RWPE1 (cell line): ENCODE data around the gene WRAP73.

Experiments used
- CTCF ChIA-PET: fragments of 350-600 bp; sonication (Branson Sonifier 250); formaldehyde crosslinking; extraction: SDS; loops from one replicate; lab custom pipeline; 2021; lab: Yijun Ruan, JAX
- POLR2A ChIA-PET: fragments of 400-600 bp; formaldehyde crosslinking; extraction: SDS; loops from one replicate; lab custom pipeline; 2020; ENCODE audit warnings: antibody characterized with exemption; ENCODE audit not compliant: low non-redundant PET; lab: Yijun Ruan, JAX
- DNase-seq: peaks from one replicate; pipeline ENCODE4 v3.0.0; 2012; ENCODE audit warnings: low spot score
- H3K27ac ChIP-seq: fragments of 450-650 bp; 2 replicates; pipeline ENCODE4 v1.5.1; 2017
- CTCF ChIP-seq: fragments of 450-650 bp; conservative IDR thresholded peaks from 2 replicates; pipeline ENCODE4 v1.5.1; 2017; ENCODE audit warnings: low read depth, mild to moderate bottlenecking

WRAP73 gene

GRCh38 chr1:3649342-3650247 lies at the start of gene WRAP73:
Gene WRAP73, minus strand, starts transcription at chr1:3650103. Its CDS starts 104 bp downstream, at chr1:3649999.
- DNase-seq, result peak; percentile 89
- peak; percentile 23; the same call in 1 of the 2 replicates for TF ChIP-seq CTCF
- CTCF ChIA-PET, result no interaction called here
- H3K27ac ChIP-seq, result peak within 1 kb of the TSS; percentile 37
- POLR2A ChIA-PET, result no interaction called here

GRCh38 chr1:3699596-3699995 lies 49.7 kb upstream of the WRAP73 start:
- POLR2A ChIA-PET, result no interaction called here
- TF ChIP-seq CTCF, result no peak
- CTCF ChIA-PET, result interaction anchor here (0.7 kb wide), 1 partner anchor 28 kb away, joined by 3 read pairs; no protein-coding TSS in a partner anchor
- H3K27ac ChIP-seq, result peak overlapping the region; percentile 100
- DNase-seq, result no peak

DNA sequence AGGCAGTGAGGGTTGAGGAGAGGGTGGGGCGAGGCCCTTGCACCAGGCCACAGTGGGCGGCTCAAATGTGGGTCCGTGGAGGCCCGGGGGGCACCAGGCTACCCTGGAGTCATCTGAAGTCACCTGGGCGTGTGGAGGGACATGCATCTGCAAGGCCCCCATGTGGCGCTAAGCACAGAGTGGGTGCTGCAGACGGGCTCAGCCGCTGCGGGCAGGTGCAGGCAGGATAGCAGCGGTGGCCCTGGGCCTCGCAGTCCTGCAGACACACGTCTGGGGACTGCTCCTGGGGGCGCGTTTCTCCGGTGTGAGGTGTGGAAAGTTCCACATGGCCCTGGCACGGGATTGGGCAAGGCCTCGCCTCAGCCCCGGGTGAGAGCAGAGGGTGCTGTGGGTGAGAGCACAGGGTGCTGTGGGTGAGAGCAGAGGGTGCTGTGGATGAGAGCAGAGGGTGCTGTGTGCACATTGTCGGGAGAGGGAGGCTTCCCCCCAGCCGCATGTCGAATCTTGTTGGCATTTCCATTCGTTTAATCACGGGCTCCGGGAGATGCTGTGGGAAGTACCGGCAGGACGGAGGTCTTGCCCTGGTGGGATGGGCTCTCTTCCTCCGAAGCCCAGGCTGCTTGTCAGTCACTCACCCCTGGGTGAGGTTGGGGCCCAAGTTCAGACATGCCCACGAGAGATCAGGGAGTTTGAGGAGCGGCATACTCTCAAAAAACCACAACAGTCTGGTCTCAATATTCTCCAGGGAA lies 48.9 kb upstream of the WRAP73 start:
- POLR2A ChIA-PET, result no interaction called here
- peak; percentile 92 for DNase-seq
- CTCF ChIA-PET, result interaction anchor here (0.7 kb wide), 2 partner anchors 22 to 29 kb away, joined by 3 read pairs; no protein-coding TSS in a partner anchor
- peak overlapping the region; percentile 100 for H3K27ac ChIP-seq
- no peak for TF ChIP-seq CTCF

GRCh38 chr1:3697810-3698209 lies 47.9 kb upstream of the WRAP73 start:
- ChIA-PET CTCF (interaction anchor here (0.7 to 0.9 kb wide), 2 partner anchors 12 to 23 kb away, joined by 3 read pairs; no protein-coding TSS in a partner anchor), POLR2A (no interaction called here)
- peak overlapping the region; percentile 100 for H3K27ac ChIP-seq
- no peak for DNase-seq
- TF ChIP-seq CTCF, result no peak

DNA sequence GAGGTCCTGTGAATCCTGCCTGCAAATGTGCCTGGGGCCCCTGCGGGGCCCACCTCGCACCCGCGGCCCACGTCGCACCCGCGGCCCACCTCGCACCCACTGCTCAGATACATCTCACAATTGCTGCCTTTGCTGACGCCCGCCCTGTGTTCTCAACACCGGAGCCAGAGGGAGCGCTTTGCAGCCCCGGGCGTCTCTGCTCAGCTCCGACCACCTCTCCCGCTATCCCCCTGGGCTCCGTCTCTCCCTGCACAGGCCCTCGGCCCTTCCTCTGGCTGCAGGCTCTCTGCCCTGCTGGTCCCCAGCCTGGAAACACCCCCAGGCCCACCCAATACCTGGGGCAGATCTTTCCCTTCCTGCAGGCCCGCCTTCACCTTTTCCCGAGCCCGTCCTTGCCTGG lies 47.2 kb upstream of the WRAP73 start:
- ChIA-PET POLR2A (no interaction called here), CTCF (interaction anchor here (0.9 kb wide), 1 partner anchor 11 kb away, joined by 3 read pairs; no protein-coding TSS in a partner anchor)
- no peak for DNase-seq
- peak overlapping the region; percentile 100 for H3K27ac ChIP-seq
- no peak for TF ChIP-seq CTCF

DNA sequence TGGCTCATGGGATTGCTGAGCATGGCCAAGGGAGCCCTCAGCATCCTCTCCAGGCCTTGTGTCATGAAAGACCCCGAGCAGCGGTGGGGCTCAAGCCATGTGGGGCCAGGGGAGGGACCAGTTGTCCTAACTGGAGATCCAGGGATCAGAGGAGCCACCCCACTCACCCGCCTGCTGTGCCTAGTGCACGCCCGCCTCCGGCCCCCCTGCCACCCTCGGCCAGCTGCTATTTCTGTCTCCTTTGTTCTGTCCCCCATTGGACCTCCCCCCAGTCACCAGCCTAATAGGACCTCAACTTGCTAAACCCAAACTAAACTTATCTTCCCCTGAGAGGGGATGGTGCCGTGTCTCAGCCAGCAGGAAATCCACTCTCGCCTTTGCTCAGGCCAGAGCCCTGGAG lies 46.8 kb upstream of the WRAP73 start:
- no peak for TF ChIP-seq CTCF
- ChIA-PET POLR2A (no interaction called here), CTCF (interaction anchor here (1.0 to 2.3 kb wide), 2 partner anchors 19 to 28 kb away, joined by 3 to 30 read pairs; no protein-coding TSS in a partner anchor)
- no peak for DNase-seq
- peak overlapping the region; percentile 100 for H3K27ac ChIP-seq
